Measurements from ENCODE around the gene SCN3B.

DNA sequence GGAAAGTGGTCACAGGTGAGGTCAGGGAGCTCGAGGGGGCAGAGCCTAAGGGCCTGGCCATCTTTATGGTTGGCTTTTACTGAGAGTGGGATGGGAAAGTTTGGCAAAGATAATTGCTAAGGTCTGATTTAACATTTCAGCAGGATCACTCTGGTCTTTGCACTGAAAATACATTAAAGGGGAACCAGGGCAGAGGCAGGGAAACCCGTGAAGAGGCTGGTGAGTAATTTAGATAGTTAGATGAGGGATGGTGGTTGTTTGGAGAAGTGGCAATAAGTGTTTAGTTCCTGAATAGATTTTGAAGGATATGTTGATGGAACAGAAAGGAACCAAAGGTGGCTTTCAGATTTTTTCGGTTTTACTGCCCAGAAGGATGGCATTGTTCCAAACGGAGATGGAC is 50.8 kb downstream of the SCN3B start:
- no peak for TF ChIP-seq RFX5 (IDR thresholded peaks at IDR 0.05; ENCODE audit: low read depth, low read length)
- no peak for TF ChIP-seq CTCF (conservative IDR thresholded peaks at IDR 0.05; ENCODE audit: low read depth, low read length)
- no peak for TF ChIP-seq USF2 (IDR thresholded peaks at IDR 0.05; ENCODE audit: low read depth, low read length)
- TF ChIP-seq POLR2A (IDR thresholded peaks at IDR 0.05; ENCODE audit: low read depth, low read length): no peak
- no peak for TF ChIP-seq RCOR1 (IDR thresholded peaks at IDR 0.05; ENCODE audit: insufficient replicate concordance, low read length)
- TF ChIP-seq MAZ (IDR thresholded peaks at IDR 0.05; ENCODE audit: borderline replicate concordance, low read depth, low read length): no peak
